K562 (cell line): ENCODE measurements around the gene ANKRD1. TPM values are rescaled to one million over a fixed set of nuclear protein-coding genes. Genes with fewer than 3 reads are reported as not detected.

Source experiments
- ATAC-seq: fragments of 200-7000 bp; cut with Tn5 transposase; 3 replicates; pipeline ENCODE4 v1.9.1; 2020; ENCODE audit warnings: moderate library complexity
- BruUV-seq: library from RNA; stranded (reverse); fragments of 400-500 nt; replicated peaks from 2 replicates; lab custom pipeline; 2021; lab: Mats Ljungman, UMichigan
- CTCF ChIA-PET: fragments of 300-600 bp; formaldehyde crosslinking; extraction: SDS; loops from one replicate; lab custom pipeline; 2021; ENCODE audit warnings: low intra/inter-chr PET ratio; lab: Yijun Ruan, JAX
- POLR2A ChIA-PET: fragments of 300-600, 350-650 bp; sonication (Branson Sonifier 250); formaldehyde crosslinking; extraction: SDS; loops from one replicate; lab custom pipeline; 2021; ENCODE audit warnings: antibody characterized with exemption, inconsistent platforms; lab: Yijun Ruan, JAX
- DNase-seq, 4 experiments: peaks; one replicate each; pipeline versions ENCODE4 v3.0.0 to v3.0.0-alpha.2; 2011 to 2018; ENCODE audit warnings: low spot score in 3 of 4, mixed read lengths in 3 of 4; ENCODE audit errors: extremely low read depth in 1 of 4
- FAIRE-seq: peaks from 2 replicates; lab custom pipeline; 2011; peaks lifted over from hg19 to GRCh38; lab: Jason Lieb, UNC
- H2AFZ ChIP-seq: 2 replicates; pipeline ENCODE4 v1.6.0; 2011; ENCODE audit warnings: low read depth, low read length, control low read depth, inconsistent platforms
- H3K27ac ChIP-seq: fragments of 200-600 bp; 3 replicates; pipeline ENCODE4 v1.8.0; 2011; ENCODE audit warnings: low read depth, mild to moderate bottlenecking, control low read depth, inconsistent platforms, low read length, moderate library complexity, mixed read lengths; ENCODE audit errors: extremely low read depth
- H3K27me3 ChIP-seq, 2 experiments: fragments of 300-600 bp in 1 of 2; 2 replicates in 1 of 2; 3 replicates in 1 of 2; pipeline versions ENCODE4 v1.6.0 to v1.8.0; 2011; ENCODE audit warnings: inconsistent platforms in 2 of 2, low read length in 2 of 2, mild to moderate bottlenecking in 1 of 2, mixed read lengths in 1 of 2, moderate library complexity in 1 of 2; ENCODE audit not compliant: control insufficient read depth in 2 of 2, insufficient read depth in 2 of 2
- H3K36me3 ChIP-seq: fragments of 300-600 bp; 3 replicates; pipeline ENCODE4 v1.8.0; 2011; ENCODE audit warnings: mild to moderate bottlenecking, low read length, inconsistent platforms; ENCODE audit not compliant: control insufficient read depth, insufficient read depth
- H3K4me1 ChIP-seq, 2 experiments: fragments of 200-600 bp in 1 of 2; replicated peaks in 1 of 2; 2 replicates in 1 of 2; 3 replicates in 1 of 2; pipeline versions ENCODE4 v1.5.1 to v1.8.0; 2011; ENCODE audit warnings: inconsistent platforms in 2 of 2, low read length in 2 of 2, mild to moderate bottlenecking in 1 of 2, mixed read lengths in 1 of 2, moderate library complexity in 1 of 2; ENCODE audit not compliant: control insufficient read depth in 2 of 2, insufficient read depth in 2 of 2
- H3K4me2 ChIP-seq: 2 replicates; pipeline ENCODE4 v1.6.1; 2011; ENCODE audit warnings: low read length, control low read depth, inconsistent platforms, mixed read lengths; ENCODE audit not compliant: insufficient read depth
- H3K4me3 ChIP-seq: fragments of 200-600 bp; sonication (generic), shearing (Covaris generic); 2 replicates; pipeline ENCODE4 v1.5.1; 2016; ENCODE audit warnings: control low read depth, inconsistent platforms
- H3K79me2 ChIP-seq: fragments of 200-600 bp; 3 replicates; pipeline ENCODE4 v1.8.0; 2011; ENCODE audit warnings: low read length, inconsistent platforms; ENCODE audit not compliant: control insufficient read depth, insufficient read depth
- H3K9ac ChIP-seq, 2 experiments: 2 replicates each; pipeline versions ENCODE4 v1.6.0 to v1.6.1; 2011; ENCODE audit warnings: low read depth in 2 of 2, low read length in 2 of 2, control low read depth in 1 of 2, inconsistent platforms in 1 of 2, mild to moderate bottlenecking in 1 of 2, mixed read lengths in 1 of 2; ENCODE audit not compliant: insufficient read depth in 1 of 2
- H3K9me1 ChIP-seq: one replicate; pipeline ENCODE4 v1.6.0; 2011; ENCODE audit warnings: inconsistent platforms, mild to moderate bottlenecking, low read length, moderate library complexity; ENCODE audit not compliant: control insufficient read depth, insufficient read depth
- H3K9me3 ChIP-seq: replicated peaks from 2 replicates; pipeline ENCODE4 v1.5.1; 2011; ENCODE audit warnings: low read depth, low read length, inconsistent platforms; ENCODE audit not compliant: control insufficient read depth, insufficient read depth
- H4K20me1 ChIP-seq: replicated peaks from 2 replicates; pipeline ENCODE4 v1.6.1; 2011; ENCODE audit warnings: low read length, inconsistent platforms, mixed read lengths; ENCODE audit not compliant: control insufficient read depth, insufficient read depth
- DACH1 ChIP-seq: fragments of 450-650 bp; IDR thresholded peaks from 2 replicates; pipeline ENCODE4 v1.6.1; 2018; ENCODE audit not compliant: partially characterized antibody
- E4F1 ChIP-seq: fragments of 250-450 bp; sonication (Bioruptor Pico); IDR thresholded peaks from 2 replicates; pipeline ENCODE4 v1.5.0; 2021; ENCODE audit warnings: mild to moderate bottlenecking, borderline replicate concordance
- FOXA3 ChIP-seq, 2 experiments: fragments of 450-650 bp in 1 of 2; sonication (generic) in 1 of 2; formaldehyde crosslinking; IDR thresholded peaks in 1 of 2; conservative IDR thresholded peaks in 1 of 2; 2 replicates each; pipeline versions ENCODE4 v1.4.0 to v1.8.0; 2020 to 2022; ENCODE audit warnings: mild to moderate bottlenecking in 2 of 2, missing genetic modification reagents in 1 of 2
- HDGF ChIP-seq: fragments of 450-650 bp; IDR thresholded peaks from 2 replicates; pipeline ENCODE4 v1.6.1; 2016
- KAT7 ChIP-seq: sonication (generic); formaldehyde crosslinking; IDR thresholded peaks from 2 replicates; pipeline ENCODE4 v1.8.0; 2022; ENCODE audit warnings: missing genetic modification reagents, mild to moderate bottlenecking, borderline replicate concordance
- NUFIP1 ChIP-seq: fragments of 450-650 bp; IDR thresholded peaks from 2 replicates; pipeline ENCODE4 v1.6.1; 2018; ENCODE audit not compliant: partially characterized antibody
- POLR2AphosphoS5 ChIP-seq: IDR thresholded peaks from 2 replicates; pipeline ENCODE4 v1.6.1; 2011; ENCODE audit warnings: mild to moderate bottlenecking, low read depth, low read length, moderate library complexity; ENCODE audit not compliant: control insufficient read depth, insufficient read depth
- RBM39 ChIP-seq: fragments of 200-400 bp; formaldehyde crosslinking; optimal IDR thresholded peaks from 2 replicates; pipeline ENCODE3; 2018; ENCODE audit warnings: low read depth, low read length
- SIN3A ChIP-seq, 2 experiments: fragments of 150-350 bp in 1 of 2; IDR thresholded peaks; 2 replicates each; pipeline ENCODE4 v1.6.1; 2011 to 2016; ENCODE audit warnings: borderline replicate concordance in 2 of 2, low read depth in 2 of 2, low read length in 2 of 2, mild to moderate bottlenecking in 2 of 2, moderate library complexity in 2 of 2; ENCODE audit not compliant: control insufficient read depth in 1 of 2
- SMAD2 ChIP-seq: fragments of 150-350 bp; IDR thresholded peaks from 2 replicates; pipeline ENCODE4 v1.6.1; 2014; ENCODE audit warnings: low read depth, mild to moderate bottlenecking, low read length
- TAF7 ChIP-seq: fragments of 450-650 bp; IDR thresholded peaks from 2 replicates; pipeline ENCODE4 v1.6.1; 2016; ENCODE audit warnings: missing genetic modification characterization, missing compliant biosample characterization
- TEAD1 ChIP-seq, 2 experiments: fragments of 450-650 bp in 1 of 2; sonication (generic) in 1 of 2; formaldehyde crosslinking; IDR thresholded peaks; 2 replicates each; pipeline versions ENCODE4 v1.4.0 to v1.8.0; 2020 to 2022; ENCODE audit warnings: mild to moderate bottlenecking in 2 of 2, missing genetic modification reagents in 1 of 2
- THAP12 ChIP-seq: fragments of 250-450 bp; sonication (Bioruptor Pico); IDR thresholded peaks from 2 replicates; pipeline ENCODE4 v1.9.0; 2021; ENCODE audit warnings: mild to moderate bottlenecking, inconsistent platforms
- ZFP30 ChIP-seq: fragments of 250-450 bp; sonication (Bioruptor Pico); IDR thresholded peaks from 2 replicates; pipeline ENCODE4 v1.8.0; 2022; ENCODE audit warnings: moderate library complexity, mild to moderate bottlenecking, inconsistent platforms, borderline replicate concordance
- ZNF24 ChIP-seq: fragments of 450-650 bp; IDR thresholded peaks from 2 replicates; pipeline ENCODE4 v1.6.1; 2016
- ZNF277 ChIP-seq: fragments of 250-450 bp; sonication (Bioruptor Pico); IDR thresholded peaks from 2 replicates; pipeline ENCODE4 v1.8.0; 2022; ENCODE audit warnings: inconsistent platforms, mild to moderate bottlenecking, moderate library complexity, borderline replicate concordance
- WGBS: fragments of 100-300 bp; shearing (Covaris generic); methylation state at CpG from one replicate; pipeline ENCODE4 v1.1.6; 2016; ENCODE audit warnings: low coverage, mixed read lengths; ENCODE audit not compliant: insufficient coverage; ENCODE audit errors: missing lambda C conversion rate; 5-methylcytosine and 5-hydroxymethylcytosine counted together
- in situ Hi-C: fragments of 300-500 bp; cut with MboI; formaldehyde crosslinking; loops from 4 replicates; pipeline ENCODE4 v1.15.0; 2018; ENCODE audit warnings: inconsistent platforms, mixed read lengths
- intact Hi-C: fragments of 100-400 bp; cut with micrococcal nuclease; formaldehyde crosslinking; loops from 2 replicates; pipeline ENCODE4 v1.14.2; 2022
- polyA plus RNA-seq, 8 experiments: library from polyadenylated mRNA; depleted of rRNA in 4 of 8; stranded (reverse) in 5 of 8; unstranded in 3 of 8; fragments of >200 nt; fragmentation: Nextera tagmentation in 2 of 8; fragmentation: Illumina TruSeq in 1 of 8; extraction: Ambion mirVana in 2 of 8; extraction: Trizol in 1 of 8; gene quantifications; 2 replicates each; pipeline versions ENCODE4 v1.2.1 to v1.2.3, GENCODE V29; 2011 to 2014; ENCODE audit warnings: inconsistent platforms in 1 of 8, missing spikeins in 1 of 8
- total RNA-seq, 7 experiments: library from RNA; depleted of rRNA in 6 of 7; stranded (reverse); fragments of >200 nt in 6 of 7; fragmentation: Illumina TruSeq in 2 of 7; extraction: Trizol in 2 of 7; gene quantifications; 2 replicates each; pipeline versions ENCODE4 v1.2.1 to v1.2.3, GENCODE V29; 2011 to 2021; ENCODE audit warnings: low replicate concordance in 1 of 7

Gene ANKRD1
- total and polyA plus RNA-seq, 9 of the 15 experiments (the other 6 are each of a cell fraction or from before 2014, with no cell fraction given) = not detected

- CTCF ChIA-PET = no interaction called here
- intact Hi-C loops (no loop called here), in situ Hi-C loops (loop anchor here (25.0 kb wide), 1 partner anchor 994 kb away; the partner anchor contains the start of genes BTAF1 and FGFBP3)
- H3K9ac ChIP-seq = no peak overlapping the region
- no peak overlapping the region for H3K4me2 ChIP-seq
- no peaks in the 10 kb centered on the region for H3K36me3 ChIP-seq
- H3K4me1 ChIP-seq = no peaks in the 10 kb centered on the region; a peak in 1 of 5 replicates
- H3K27me3 ChIP-seq = peaks cover 4 to 5% of the 10 kb centered on the region in 2 experiments; a peak in 2 of 5 replicates
- WGBS = 3% methylated on average over 3 of the region's 3 CpGs
- H3K79me2 ChIP-seq = no peaks in the 10 kb centered on the region
- no peak for ATAC-seq
- H3K4me3 ChIP-seq = no peak overlapping the region
- no peak for DNase-seq
- H3K9me3 ChIP-seq = no peaks in the 10 kb centered on the region
- H3K9me1 ChIP-seq = no peaks in the 10 kb centered on the region
- BruUV-seq = no TSS peak
- no peak for FAIRE-seq
- POLR2A ChIA-PET = no interaction called here
- H3K27ac ChIP-seq = no peak overlapping the region
- H4K20me1 ChIP-seq = no peaks in the 10 kb centered on the region
- no peak overlapping the region for H2AFZ ChIP-seq
- TF ChIP-seq ZNF24 = no peak
- TF ChIP-seq FOXA3 (CRISPR knock-in tag; conservative IDR thresholded peaks at IDR 0.05 in 1 of 2, IDR thresholded peaks at IDR 0.05 in 1 of 2) = no peak
- TF ChIP-seq ZFP30 (CRISPR knock-in tag) = no peak
- no peak for TF ChIP-seq ZNF277 (CRISPR knock-in tag)
- TF ChIP-seq TAF7 (tag) = no peak
- TF ChIP-seq TEAD1 (CRISPR knock-in tag; IDR thresholded peaks at IDR 0.05) = no peak
- no peak for TF ChIP-seq DACH1
- no peak for TF ChIP-seq SIN3A (IDR thresholded peaks at IDR 0.05; ENCODE audit: borderline replicate concordance in 2 of 2, control insufficient read depth in 1 of 2, low read depth in 2 of 2, low read length in 2 of 2)
- TF ChIP-seq HDGF = no peak
- no peak for TF ChIP-seq POLR2AphosphoS5
- TF ChIP-seq KAT7 (CRISPR knock-in tag) = no peak
- TF ChIP-seq E4F1 (CRISPR knock-in tag) = no peak
- no peak for TF ChIP-seq THAP12 (CRISPR knock-in tag)
- TF ChIP-seq SMAD2 = no peak
- no peak for TF ChIP-seq RBM39
- TF ChIP-seq NUFIP1 = no peak
Observed at GRCh38 chr10:90917968-90918318, 2.9 kb downstream of the ANKRD1 start.
